GM21423 (cell line): ENCODE results near the gene CACNA2D4.

ENCODE experiments used
- ATAC-seq: cut with Tn5 transposase; IDR thresholded peaks from one replicate; pipeline ENCODE4 v1.9.1; 2021; ENCODE audit warnings: mild to moderate bottlenecking, moderate library complexity; ENCODE audit not compliant: unreplicated experiment

Gene CACNA2D4

GRCh38 chr12:1836241-1836803 is 82.1 kb downstream of the CACNA2D4 start:
- no peak for ATAC-seq

DNA sequence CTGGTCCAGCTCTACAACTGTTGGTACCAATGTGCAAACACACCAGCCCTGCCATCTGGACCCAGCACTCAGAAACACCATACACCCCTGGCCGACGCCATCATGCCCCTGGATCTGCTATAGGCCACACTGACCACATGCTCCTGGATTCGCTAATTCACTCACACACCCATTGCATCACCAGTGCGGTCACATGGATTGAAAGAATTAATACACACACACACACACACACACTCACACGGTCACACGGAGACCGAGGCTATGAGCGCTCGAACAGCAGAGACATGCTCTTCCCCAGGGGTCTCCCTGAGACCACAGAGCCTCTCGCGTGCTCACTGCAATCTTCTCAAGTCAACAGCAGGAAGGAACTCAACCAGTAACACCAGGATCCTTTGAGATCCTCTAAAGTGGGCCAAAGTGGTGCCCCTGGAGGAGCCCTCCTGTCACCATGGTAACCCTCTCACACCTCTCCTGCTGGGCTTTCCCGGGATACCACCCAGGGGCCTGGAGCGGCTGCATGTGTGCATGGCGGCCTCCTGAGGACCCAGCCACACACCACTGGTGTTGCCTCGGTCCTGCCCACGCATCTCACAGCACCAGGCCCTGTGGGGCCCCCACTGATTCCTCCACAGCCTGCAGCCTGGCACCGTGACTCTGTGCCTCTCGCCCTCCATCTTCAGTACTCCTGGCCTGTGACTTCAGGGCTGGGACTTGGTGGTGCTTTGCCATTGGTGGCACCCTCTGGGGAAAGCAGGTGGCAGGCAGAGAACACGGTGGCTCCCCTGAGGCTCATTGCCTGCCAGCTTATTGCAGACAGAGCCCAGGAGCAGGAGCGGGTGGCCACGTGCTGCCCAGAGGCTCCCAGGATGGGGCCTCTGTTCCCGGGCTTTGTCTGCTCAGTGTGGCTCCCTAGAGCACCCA is 83.0 kb downstream of the CACNA2D4 start:
- no peak for ATAC-seq

GRCh38 chr12:1834186-1834925 is 84.1 kb downstream of the CACNA2D4 start:
- ATAC-seq = no peak

DNA sequence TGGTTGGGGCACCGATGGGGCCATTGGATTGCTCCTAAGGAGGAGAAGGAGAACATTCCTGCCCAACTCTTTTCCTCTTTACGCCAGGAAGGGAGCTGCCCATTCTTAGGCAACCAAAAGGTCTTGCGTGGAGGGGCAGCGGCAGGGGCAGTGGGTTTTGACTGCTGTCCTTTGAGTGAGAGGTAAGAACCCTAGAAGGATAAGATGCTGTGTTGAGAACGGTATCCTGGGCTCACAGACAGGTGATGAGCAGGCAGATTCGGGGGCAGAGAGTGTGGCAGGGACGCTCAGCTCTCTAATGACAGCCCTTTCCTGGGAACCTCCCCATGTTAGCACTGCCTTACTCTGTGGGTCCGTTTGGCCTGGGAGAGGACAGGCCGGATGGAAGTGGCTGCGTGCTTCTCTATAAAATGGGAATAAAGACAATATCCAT is 84.8 kb downstream of the CACNA2D4 start:
- no peak for ATAC-seq

GRCh38 chr12:1832801-1833595 is 85.5 kb downstream of the CACNA2D4 start:
- no peak for ATAC-seq

DNA sequence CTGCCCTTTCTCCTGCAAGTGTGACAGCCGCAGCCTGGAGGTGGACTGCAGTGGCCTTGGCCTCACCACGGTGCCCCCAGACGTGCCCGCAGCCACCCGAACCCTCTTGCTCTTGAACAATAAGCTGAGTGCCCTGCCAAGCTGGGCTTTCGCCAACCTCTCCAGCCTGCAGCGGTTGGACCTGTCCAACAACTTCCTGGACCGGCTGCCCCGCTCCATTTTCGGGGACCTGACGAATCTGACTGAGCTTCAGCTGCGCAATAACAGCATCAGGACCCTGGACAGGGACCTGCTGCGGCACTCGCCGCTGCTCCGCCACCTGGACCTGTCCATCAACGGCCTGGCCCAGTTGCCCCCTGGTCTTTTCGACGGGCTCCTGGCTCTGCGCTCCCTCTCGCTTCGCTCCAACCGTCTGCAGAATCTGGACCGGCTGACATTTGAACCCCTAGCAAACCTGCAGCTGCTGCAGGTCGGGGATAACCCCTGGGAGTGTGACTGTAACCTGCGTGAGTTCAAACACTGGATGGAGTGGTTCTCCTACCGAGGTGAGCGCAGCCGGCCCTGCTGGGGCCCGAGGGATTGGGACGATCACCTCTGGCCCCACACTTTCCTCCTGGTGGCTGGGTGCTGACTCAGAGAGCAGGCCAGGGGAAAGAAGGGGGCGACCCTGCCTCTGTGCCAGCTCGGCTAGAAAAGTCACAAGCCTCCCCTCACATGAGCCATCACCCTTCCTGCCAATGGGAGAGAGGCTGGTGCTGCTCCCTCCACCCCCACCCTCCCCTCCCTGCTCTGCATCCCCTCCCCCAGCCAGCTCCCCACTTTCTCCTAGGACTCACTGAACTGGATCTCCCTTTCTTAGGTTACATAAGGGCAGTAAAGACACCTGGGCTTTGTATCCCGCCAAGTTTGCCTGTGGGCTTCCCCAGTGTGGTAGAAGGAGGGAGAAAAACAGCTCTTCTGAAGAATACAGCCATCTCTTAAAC is 87.2 kb downstream of the CACNA2D4 start:
- ATAC-seq = no peak

- no peak for ATAC-seq
Measured at GRCh38 chr12:1830401-1830845, 88.0 kb downstream of the CACNA2D4 start.

- ATAC-seq = no peak
Measured at GRCh38 chr12:1829306-1829900, 89.0 kb downstream of the CACNA2D4 start.

DNA sequence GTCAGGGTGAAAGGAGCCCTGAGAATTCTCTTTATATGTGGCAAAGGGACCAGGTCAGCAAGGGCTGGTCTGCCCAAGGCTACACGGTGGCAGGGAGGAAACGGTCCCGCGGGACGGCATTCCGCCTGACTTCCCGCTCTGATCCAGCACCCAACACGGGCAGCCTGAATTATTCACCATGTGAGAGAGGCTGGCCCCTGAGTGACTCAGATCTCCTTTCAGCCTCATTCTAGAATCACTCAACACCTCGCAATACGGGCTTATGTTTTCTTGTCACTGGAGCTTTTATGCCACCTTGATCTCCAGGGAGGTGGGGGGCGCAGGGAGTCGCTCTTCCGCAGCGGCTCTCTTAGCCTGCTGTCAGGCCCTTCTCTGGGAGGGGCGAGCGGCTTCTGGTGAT is 89.6 kb downstream of the CACNA2D4 start:
- no peak for ATAC-seq

DNA sequence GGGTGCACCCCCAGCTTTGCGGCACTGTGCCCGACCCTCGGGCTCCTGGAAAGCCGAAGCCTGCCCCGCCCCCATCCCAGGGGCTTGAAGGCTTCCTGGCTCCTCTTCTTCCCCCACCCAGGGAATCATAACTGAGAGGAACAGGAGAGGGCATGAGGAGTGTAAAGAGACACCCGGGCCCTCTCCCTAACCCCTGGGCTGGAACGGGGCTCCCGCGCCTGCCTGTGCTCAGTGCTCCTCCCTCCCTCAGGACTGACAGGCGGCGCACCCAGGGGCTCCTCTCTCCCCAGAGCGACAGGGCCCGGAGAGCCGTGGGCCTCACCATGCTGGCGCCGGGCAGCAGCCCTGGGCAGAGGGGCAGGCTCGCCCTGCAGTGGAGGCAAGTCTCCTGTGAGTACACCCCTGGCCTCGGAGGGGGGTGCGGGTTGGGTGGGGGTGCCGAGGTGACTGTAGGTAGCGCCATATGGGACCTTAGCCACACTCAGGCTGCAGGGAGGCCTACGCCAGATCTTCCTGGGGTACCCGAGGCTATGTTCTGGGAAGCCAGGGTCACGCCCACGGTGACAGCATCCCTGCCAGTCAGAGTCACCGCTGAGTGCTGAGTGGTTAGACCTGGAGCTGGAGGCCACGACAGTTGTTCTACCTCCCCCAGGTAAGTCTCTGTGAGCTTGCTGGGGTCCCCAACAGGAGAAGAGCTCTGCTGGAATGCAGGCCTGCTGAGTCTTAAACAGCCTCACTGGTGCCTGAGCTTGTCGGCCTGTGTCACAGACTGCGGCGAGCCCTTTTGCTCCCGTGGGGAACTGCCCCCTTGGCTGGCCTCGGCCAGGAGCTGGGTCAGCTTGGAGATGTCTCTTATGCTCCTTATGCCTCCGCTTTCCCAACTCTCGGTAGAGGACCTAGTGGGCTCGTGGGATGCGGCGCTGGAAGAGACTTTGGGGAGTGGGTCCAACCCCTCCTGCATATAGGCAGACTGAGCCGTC is 90.3 kb downstream of the CACNA2D4 start:
- no peak for ATAC-seq

DNA sequence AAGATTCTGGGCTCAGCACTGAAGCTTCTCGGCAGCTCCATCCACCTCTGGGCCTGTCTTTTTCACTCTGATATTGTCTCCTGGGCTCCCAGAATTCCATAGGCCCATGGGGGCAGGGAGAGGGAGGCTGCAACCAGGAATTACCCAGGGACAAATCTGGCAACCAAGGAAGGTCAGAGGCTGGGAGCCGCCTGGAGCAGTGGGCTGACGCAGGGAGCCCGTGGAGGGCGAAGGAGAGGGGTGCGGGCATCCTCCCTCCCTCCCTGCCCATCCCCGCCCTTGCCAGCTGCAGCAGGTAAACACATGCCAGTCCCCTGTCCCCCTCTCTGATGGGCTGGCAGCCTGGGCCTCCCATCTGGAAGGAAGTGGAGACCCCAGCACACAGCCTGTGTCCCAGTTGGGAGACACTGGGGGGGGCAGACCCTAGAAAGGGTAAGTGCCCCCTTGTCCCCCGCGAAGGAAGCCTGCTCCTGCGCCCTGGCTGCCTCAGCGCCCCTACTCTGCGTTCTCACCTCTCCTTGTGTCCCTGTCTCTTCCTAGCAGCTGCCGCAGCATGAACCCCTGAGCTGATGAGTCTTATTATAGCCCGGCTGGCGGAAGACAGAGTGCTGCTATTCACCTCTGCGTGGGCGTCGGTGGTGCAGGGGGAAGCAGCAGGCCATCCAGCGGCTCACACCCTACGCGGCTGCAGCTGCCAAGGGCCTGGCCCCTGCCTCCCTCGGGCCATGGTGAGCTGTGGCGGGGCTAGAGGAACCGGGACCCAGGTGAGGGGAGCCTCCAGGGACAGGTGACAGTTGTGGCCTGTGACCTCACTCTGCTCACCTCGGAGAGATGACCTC is 91.4 kb downstream of the CACNA2D4 start:
- ATAC-seq = no peak

GRCh38 chr12:1826401-1826800 is 92.1 kb downstream of the CACNA2D4 start:
- ATAC-seq = no peak

DNA sequence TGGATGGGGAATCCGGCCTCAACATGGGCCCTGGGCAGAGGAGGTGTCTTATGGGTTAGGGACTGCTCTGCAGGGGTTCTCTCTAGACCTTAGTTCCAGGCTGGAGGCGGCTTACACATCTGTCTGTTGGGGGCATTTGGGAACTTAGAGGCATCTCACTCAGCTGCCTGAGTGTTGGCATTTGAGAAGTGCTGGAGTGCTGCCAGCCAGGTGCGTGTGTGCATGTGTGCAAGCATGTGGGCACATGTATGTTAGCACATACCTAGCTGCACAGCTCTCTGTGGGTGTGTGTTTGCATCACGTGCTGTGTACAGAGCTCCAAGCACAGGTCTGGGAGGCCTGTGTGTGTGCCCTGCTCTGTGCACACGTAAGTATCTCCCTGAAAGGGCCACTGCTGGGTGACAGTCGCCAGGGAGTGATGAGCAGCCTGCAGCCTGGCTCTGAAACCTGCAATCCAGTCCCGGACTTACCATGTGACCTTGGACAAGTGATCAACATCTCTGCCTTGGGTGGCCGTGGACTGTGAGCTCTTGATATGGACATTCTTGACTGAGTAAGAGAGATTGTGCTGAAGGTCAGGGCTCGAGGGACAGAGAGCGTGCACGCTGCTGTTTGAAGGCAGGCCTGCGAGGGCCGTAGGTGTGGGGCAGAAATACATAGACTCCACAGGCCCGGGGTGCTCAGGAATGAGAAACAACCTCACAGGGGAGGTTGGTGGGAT is 92.9 kb downstream of the CACNA2D4 start:
- no peak for ATAC-seq

DNA sequence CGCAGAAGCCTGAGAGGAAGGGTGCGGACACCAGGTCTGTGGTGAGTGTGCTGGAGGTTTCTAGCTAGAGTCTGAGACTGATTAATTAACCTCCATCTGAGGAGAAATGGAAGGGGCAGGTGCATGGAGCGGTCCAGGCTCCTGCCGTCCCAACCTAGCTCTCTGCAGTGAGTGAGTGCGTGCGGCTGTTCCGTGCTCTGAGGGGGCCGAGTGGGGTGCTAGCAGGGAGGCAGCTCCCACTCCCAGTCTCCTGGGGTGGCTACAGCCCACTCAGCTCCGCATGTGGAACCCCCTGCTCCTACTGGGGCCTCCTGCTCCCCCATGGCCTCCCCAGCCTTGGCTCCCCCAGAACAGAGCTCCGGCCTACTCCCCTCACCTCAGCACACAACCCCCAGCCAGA is 95.2 kb downstream of the CACNA2D4 start:
- no peak for ATAC-seq

DNA sequence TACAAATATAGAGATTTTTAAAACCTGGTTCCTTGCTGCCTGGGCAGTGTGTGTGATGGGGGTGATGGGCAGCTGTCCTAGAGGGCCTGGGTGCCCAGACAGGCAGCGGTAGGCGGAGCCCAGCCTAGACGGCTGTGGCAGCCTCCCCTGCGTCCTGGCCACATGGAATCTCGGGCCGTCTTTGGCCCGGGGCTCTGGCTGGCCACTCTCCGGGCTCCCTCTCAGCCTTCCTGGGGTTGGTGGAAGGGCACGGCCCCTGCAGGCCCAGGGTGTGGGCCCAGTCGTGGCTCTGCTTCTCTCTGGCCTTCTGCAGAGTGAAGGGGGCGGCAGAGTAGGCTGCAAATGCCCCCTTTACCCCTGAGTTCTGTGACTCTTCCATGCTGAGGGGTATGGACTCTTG is 95.8 kb downstream of the CACNA2D4 start:
- ATAC-seq = no peak

DNA sequence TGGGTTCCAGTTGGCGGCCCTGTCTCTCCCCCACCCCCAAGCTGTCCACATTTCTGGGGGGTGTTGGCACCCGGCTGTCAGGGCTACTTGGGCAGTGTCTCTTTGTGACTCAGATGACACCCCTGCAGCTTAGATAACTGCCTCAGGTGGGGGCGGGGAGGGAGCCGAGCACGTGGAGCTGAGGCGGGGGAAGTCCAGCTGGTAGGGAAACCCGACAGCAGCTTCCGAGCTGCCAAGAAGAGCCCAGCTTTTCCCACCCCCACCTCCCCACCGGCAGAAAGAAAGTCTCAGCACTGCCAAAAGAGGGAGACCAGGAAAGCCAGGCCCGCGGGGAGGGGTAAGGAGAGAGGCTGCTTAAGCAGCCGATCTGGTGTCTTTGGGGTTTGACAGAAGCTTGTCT is 96.6 kb downstream of the CACNA2D4 start:
- ATAC-seq = no peak

DNA sequence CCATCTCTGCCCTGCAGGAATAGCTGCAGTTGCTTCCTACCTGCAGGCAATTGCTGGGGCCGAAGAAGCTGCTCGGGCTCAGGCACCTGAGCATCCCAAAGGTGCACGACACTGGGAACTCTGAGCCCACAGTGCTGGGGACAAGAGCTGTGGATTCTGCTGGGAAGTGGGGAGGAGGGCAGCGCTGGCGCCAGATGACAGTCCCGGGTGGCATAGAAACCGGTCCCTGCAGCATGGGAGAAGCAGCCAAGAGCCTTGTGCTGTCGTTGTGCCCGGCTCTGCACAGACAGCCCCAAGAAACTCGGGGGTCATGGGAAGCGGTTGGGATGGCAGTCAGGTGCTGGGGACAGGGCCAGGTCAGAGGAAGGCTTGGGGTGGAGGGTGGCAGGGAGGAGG is 97.6 kb downstream of the CACNA2D4 start:
- no peak for ATAC-seq
